Spleen (tissue), 7 donors: Measurements from ENCODE around the gene DEPP1.
"Not testable (repeated sequence)": the region's sequence is repeated elsewhere in the genome, so short reads cannot be mapped to it uniquely, and the experiment has no call there.

Experiments used
- CTCF ChIP-seq, 11 experiments: fragments of 200-600 bp in 7 of 11; fragments of 450-650 bp in 4 of 11; sonication (generic) in 4 of 11; IDR thresholded peaks in 8 of 11; conservative IDR thresholded peaks in 3 of 11; 1 replicate in 7 of 11; 2 replicates in 4 of 11; pipeline versions ENCODE4 v1.4.0 to v1.8.0; 2016 to 2021; ENCODE audit warnings: antibody characterized with exemption in 11 of 11, inconsistent platforms in 4 of 11, mild to moderate bottlenecking in 1 of 11
- POLR2A ChIP-seq, 3 donors: fragments of 450-650 bp; IDR thresholded peaks; one replicate each; pipeline ENCODE4 v1.5.1; 2017; ENCODE audit warnings: antibody characterized with exemption in 3 of 3, mild to moderate bottlenecking in 1 of 3
- POLR2AphosphoS5 ChIP-seq, 3 donors: sonication (generic); formaldehyde crosslinking; IDR thresholded peaks; one replicate each; pipeline ENCODE4 v1.5.1; 2017; ENCODE audit warnings: antibody characterized with exemption in 3 of 3
- donor health status: DM: no; HTN: no; CAD: no; lungs with moderate emphysema.
- donor health status: DM: no; HTN: no; CAD: no.
- donor health status: DM: no; HTN: no; CAD: no.

GRCh38 chr10:45014557-45014956 is 35.9 kb upstream of the DEPP1 start:
- not testable (repeated sequence) for TF ChIP-seq POLR2A (IDR thresholded peaks at IDR 0.05); CTCF (IDR thresholded peaks at IDR 0.05 in 8 of 11, conservative IDR thresholded peaks at IDR 0.05 in 3 of 11); POLR2AphosphoS5 (IDR thresholded peaks at IDR 0.05)
